H9 (cell line): ENCODE measurements around the gene CSMD2. TPM values are rescaled to one million over a fixed set of nuclear protein-coding genes. Genes with fewer than 3 reads are reported as not detected.

Experiments used
- DNase-seq: peaks from one replicate; pipeline ENCODE4 v3.0.0-alpha.2; 2017
- H2AFZ ChIP-seq: one replicate; pipeline ENCODE4 v1.6.1; 2013; ENCODE audit warnings: mild to moderate bottlenecking, low read length, control low read depth, moderate library complexity
- H2AK5ac ChIP-seq: 2 replicates; pipeline ENCODE4 v1.6.1; 2013; ENCODE audit warnings: low read length, control low read depth, mixed read lengths; ENCODE audit not compliant: insufficient read length
- H2BK120ac ChIP-seq: one replicate; pipeline ENCODE4 v1.6.1; 2013; ENCODE audit warnings: low read depth, mild to moderate bottlenecking, low read length, control low read depth, inconsistent platforms; ENCODE audit not compliant: poor library complexity, severe bottlenecking
- H2BK12ac ChIP-seq: 2 replicates; pipeline ENCODE4 v1.6.1; 2013; ENCODE audit warnings: low read length, control low read depth, mixed read lengths, low read depth; ENCODE audit not compliant: insufficient read length
- H2BK15ac ChIP-seq: 2 replicates; pipeline ENCODE4 v1.6.1; 2013; ENCODE audit warnings: low read depth, low read length, control low read depth
- H2BK20ac ChIP-seq: one replicate; pipeline ENCODE4 v1.6.1; 2013; ENCODE audit warnings: low read depth, mild to moderate bottlenecking, low read length, control low read depth, inconsistent platforms; ENCODE audit not compliant: poor library complexity, severe bottlenecking
- H2BK5ac ChIP-seq: 2 replicates; pipeline ENCODE4 v1.6.1; 2013; ENCODE audit warnings: low read length, control low read depth, mixed read lengths; ENCODE audit not compliant: insufficient read length
- H3K14ac ChIP-seq: 2 replicates; pipeline ENCODE4 v1.6.1; 2013; ENCODE audit warnings: low read length, control low read depth; ENCODE audit not compliant: insufficient read depth
- H3K18ac ChIP-seq: 2 replicates; pipeline ENCODE4 v1.6.1; 2013; ENCODE audit warnings: low read depth, mild to moderate bottlenecking, mixed read lengths, low read length, control low read depth; ENCODE audit not compliant: insufficient read length
- H3K23ac ChIP-seq: 2 replicates; pipeline ENCODE4 v1.6.1; 2013; ENCODE audit warnings: low read length, control low read depth, mixed read lengths, low read depth; ENCODE audit not compliant: insufficient read length
- H3K23me2 ChIP-seq: 2 replicates; pipeline ENCODE4 v1.6.1; 2013; ENCODE audit warnings: low read depth, mild to moderate bottlenecking, mixed read lengths, low read length, control low read depth; ENCODE audit not compliant: insufficient read length, poor library complexity, severe bottlenecking
- H3K27ac ChIP-seq: 2 replicates; pipeline ENCODE4 v1.5.1; 2013; ENCODE audit warnings: low read length, control low read depth, mixed read lengths, low read depth; ENCODE audit not compliant: insufficient read length
- H3K27me3 ChIP-seq: 2 replicates; pipeline ENCODE4 v1.6.1; 2013; ENCODE audit warnings: low read length, control low read depth, inconsistent platforms; ENCODE audit not compliant: insufficient read depth
- H3K4ac ChIP-seq: 2 replicates; pipeline ENCODE4 v1.6.1; 2013; ENCODE audit warnings: low read depth, mild to moderate bottlenecking, control low read depth, inconsistent platforms, low read length, moderate library complexity
- H3K4me1 ChIP-seq: 2 replicates; pipeline ENCODE4 v1.6.1; 2013; ENCODE audit warnings: low read length, control low read depth, inconsistent platforms; ENCODE audit not compliant: insufficient read depth
- H3K4me2 ChIP-seq: 2 replicates; pipeline ENCODE4 v1.6.1; 2013; ENCODE audit warnings: low read length, control low read depth, mixed read lengths; ENCODE audit not compliant: insufficient read length, insufficient read depth
- H3K56ac ChIP-seq: 2 replicates; pipeline ENCODE4 v1.6.1; 2013; ENCODE audit warnings: low read depth, mild to moderate bottlenecking, mixed read lengths, low read length, control low read depth; ENCODE audit not compliant: insufficient read length
- H3K79me1 ChIP-seq: 2 replicates; pipeline ENCODE4 v1.6.1; 2013; ENCODE audit warnings: low read depth, mild to moderate bottlenecking, moderate library complexity, low read length, control low read depth, inconsistent platforms; ENCODE audit not compliant: insufficient read depth, poor library complexity, severe bottlenecking
- H3K79me2 ChIP-seq: 2 replicates; pipeline ENCODE4 v1.6.1; 2013; ENCODE audit warnings: low read length, control low read depth, inconsistent platforms; ENCODE audit not compliant: insufficient read depth
- H3K9ac ChIP-seq: 2 replicates; pipeline ENCODE4 v1.6.1; 2013; ENCODE audit warnings: low read length, control low read depth, mixed read lengths; ENCODE audit not compliant: insufficient read length; ENCODE audit errors: extremely low read depth
- H3K9me3 ChIP-seq: one replicate; pipeline ENCODE4 v1.6.1; 2013; ENCODE audit warnings: low read depth, low read length, inconsistent platforms; ENCODE audit not compliant: control insufficient read depth
- H3T11ph ChIP-seq: one replicate; pipeline ENCODE4 v1.6.1; 2013; ENCODE audit warnings: mild to moderate bottlenecking, low read length, control low read depth, inconsistent platforms
- H4K20me1 ChIP-seq: one replicate; pipeline ENCODE4 v1.6.1; 2013; ENCODE audit not compliant: control insufficient read depth, insufficient read length, insufficient read depth
- H4K5ac ChIP-seq: 2 replicates; pipeline ENCODE4 v1.6.1; 2013; ENCODE audit warnings: low read depth, mild to moderate bottlenecking, mixed read lengths, low read length, control low read depth; ENCODE audit not compliant: insufficient read length
- H4K8ac ChIP-seq: replicated peaks from 2 replicates; pipeline ENCODE4 v1.6.1; 2013; ENCODE audit warnings: low read length, control low read depth, mixed read lengths, low read depth; ENCODE audit not compliant: insufficient read length
- H4K91ac ChIP-seq: 2 replicates; pipeline ENCODE4 v1.6.1; 2013; ENCODE audit warnings: low read depth, mild to moderate bottlenecking, moderate library complexity, mixed read lengths, low read length, control low read depth; ENCODE audit not compliant: insufficient read length
- H3K27ac Mint-ChIP-seq, 3 experiments: 2 replicates in 2 of 3; 3 replicates in 1 of 3; pipeline ENCODE4 v1.8.0; 2020 to 2021; ENCODE audit warnings: mixed read lengths in 3 of 3, mild to moderate bottlenecking in 1 of 3, moderate library complexity in 1 of 3
- H3K27me3 Mint-ChIP-seq: 2 replicates; pipeline ENCODE4 v1.8.0; 2021; ENCODE audit warnings: low read depth, mild to moderate bottlenecking, moderate library complexity, mixed read lengths
- H3K36me3 Mint-ChIP-seq, 3 experiments: 2 replicates in 2 of 3; 3 replicates in 1 of 3; pipeline ENCODE4 v1.8.0; 2020 to 2021; ENCODE audit warnings: low read depth in 3 of 3, mixed read lengths in 3 of 3; ENCODE audit not compliant: insufficient read depth in 1 of 3
- H3K4me1 Mint-ChIP-seq, 2 experiments: 2 replicates each; pipeline ENCODE4 v1.8.0; 2020; ENCODE audit warnings: mixed read lengths in 2 of 2
- H3K4me3 Mint-ChIP-seq, 2 experiments: 2 replicates in 1 of 2; 3 replicates in 1 of 2; pipeline ENCODE4 v1.8.0; 2020 to 2021; ENCODE audit warnings: mild to moderate bottlenecking in 2 of 2, mixed read lengths in 2 of 2, moderate library complexity in 1 of 2
- H3K9me3 Mint-ChIP-seq, 2 experiments: 2 replicates in 1 of 2; 3 replicates in 1 of 2; pipeline ENCODE4 v1.8.0; 2020; ENCODE audit warnings: mild to moderate bottlenecking in 2 of 2, mixed read lengths in 2 of 2, moderate library complexity in 1 of 2
- WGBS: extraction: QIAGEN DNeasy Blood & Tissue Kit; methylation state at CpG from one replicate; pipeline ENCODE4 v1.1.7; 2013; ENCODE audit warnings: missing lambda C conversion rate, low lambda C conversion rate, mixed read lengths; ENCODE audit not compliant: insufficient read length; ENCODE audit errors: extremely low coverage; 5-methylcytosine and 5-hydroxymethylcytosine counted together
- total RNA-seq: library from RNA; stranded (reverse); gene quantifications from 2 replicates; pipeline ENCODE4 v1.2.1, GENCODE V29; 2021
- TF ChIP-seq, protein P1 (sequence below): fragments of 200-600 bp; sonication (generic); conservative IDR thresholded peaks from 3 replicates; pipeline ENCODE4 v1.8.0; 2021; ENCODE audit warnings: antibody characterized with exemption, mild to moderate bottlenecking

Gene CSMD2
- total RNA-seq, 1 experiment from 2014 or later, result 6.4 TPM

GRCh38 chr1:33753087-33753856 lies 411.8 kb downstream of the CSMD2 start:
- H2BK20ac ChIP-seq, result no peak overlapping the region
- H3T11ph ChIP-seq, result no peak overlapping the region
- H2BK5ac ChIP-seq, result no peak overlapping the region
- H3K56ac ChIP-seq, result no peak overlapping the region
- no peaks in the 10 kb centered on the region for H3K23me2 ChIP-seq
- no peak overlapping the region for H4K5ac ChIP-seq
- H3K4me1 Mint-ChIP-seq, result peaks cover 0 to under 1% of the 10 kb centered on the region in 2 experiments; a peak in 1 of 4 replicates
- H3K27me3 Mint-ChIP-seq, result peaks cover 3% of the 10 kb centered on the region
- TF ChIP-seq, protein P1, sequence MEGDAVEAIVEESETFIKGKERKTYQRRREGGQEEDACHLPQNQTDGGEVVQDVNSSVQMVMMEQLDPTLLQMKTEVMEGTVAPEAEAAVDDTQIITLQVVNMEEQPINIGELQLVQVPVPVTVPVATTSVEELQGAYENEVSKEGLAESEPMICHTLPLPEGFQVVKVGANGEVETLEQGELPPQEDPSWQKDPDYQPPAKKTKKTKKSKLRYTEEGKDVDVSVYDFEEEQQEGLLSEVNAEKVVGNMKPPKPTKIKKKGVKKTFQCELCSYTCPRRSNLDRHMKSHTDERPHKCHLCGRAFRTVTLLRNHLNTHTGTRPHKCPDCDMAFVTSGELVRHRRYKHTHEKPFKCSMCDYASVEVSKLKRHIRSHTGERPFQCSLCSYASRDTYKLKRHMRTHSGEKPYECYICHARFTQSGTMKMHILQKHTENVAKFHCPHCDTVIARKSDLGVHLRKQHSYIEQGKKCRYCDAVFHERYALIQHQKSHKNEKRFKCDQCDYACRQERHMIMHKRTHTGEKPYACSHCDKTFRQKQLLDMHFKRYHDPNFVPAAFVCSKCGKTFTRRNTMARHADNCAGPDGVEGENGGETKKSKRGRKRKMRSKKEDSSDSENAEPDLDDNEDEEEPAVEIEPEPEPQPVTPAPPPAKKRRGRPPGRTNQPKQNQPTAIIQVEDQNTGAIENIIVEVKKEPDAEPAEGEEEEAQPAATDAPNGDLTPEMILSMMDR, result no peak
- H2BK15ac ChIP-seq, result no peak overlapping the region
- no peak overlapping the region for H3K27ac ChIP-seq
- H3K9me3 ChIP-seq, result peaks cover 17% of the 10 kb centered on the region
- peaks cover 13 to 35% (median 24%) of the 10 kb centered on the region in 3 experiments for H3K36me3 Mint-ChIP-seq
- no peak overlapping the region for H2BK12ac ChIP-seq
- DNase-seq, result no peak
- no peak overlapping the region for H2AFZ ChIP-seq
- no peak overlapping the region for H4K91ac ChIP-seq
- no peaks in the 10 kb centered on the region for H3K79me1 ChIP-seq
- no peak overlapping the region for H2BK120ac ChIP-seq
- H3K4me1 ChIP-seq, result no peaks in the 10 kb centered on the region
- no peaks in the 10 kb centered on the region for H3K27me3 ChIP-seq
- no peak overlapping the region for H3K23ac ChIP-seq
- no peak overlapping the region for H3K14ac ChIP-seq
- H3K18ac ChIP-seq, result no peak overlapping the region
- peaks cover 14 to 26% of the 10 kb centered on the region in 2 experiments for H3K9me3 Mint-ChIP-seq
- H3K27ac Mint-ChIP-seq, result no peak overlapping the region
- H3K4me2 ChIP-seq, result no peak overlapping the region
- no CpG with 5 or more reads among the region's 5 CpGs for WGBS
- no peak overlapping the region for H4K8ac ChIP-seq
- H3K79me2 ChIP-seq, result no peaks in the 10 kb centered on the region
- H3K4me3 Mint-ChIP-seq, result no peak overlapping the region
- H3K9ac ChIP-seq, result no peak overlapping the region
- no peak overlapping the region for H2AK5ac ChIP-seq
- no peaks in the 10 kb centered on the region for H4K20me1 ChIP-seq
- no peak overlapping the region for H3K4ac ChIP-seq
